A673 (cell line): ENCODE results near the gene MSI2. TPM values are rescaled to one million over a fixed set of nuclear protein-coding genes. Genes with fewer than 3 reads are reported as not detected.

Source experiments
- BruUV-seq: library from RNA; stranded (reverse); fragments of 400-500 nt; replicated peaks from 2 replicates; lab custom pipeline; 2021; lab: Mats Ljungman, UMichigan
- CTCF ChIA-PET: fragments of 300-600 bp; sonication (Branson Sonifier 250); formaldehyde crosslinking; loops from one replicate; lab custom pipeline; 2022; ENCODE audit warnings: antibody characterized with exemption; lab: Charles Lee
- POLR2A ChIA-PET: fragments of 300-600 bp; sonication (Branson Sonifier 250); formaldehyde crosslinking; loops from one replicate; lab custom pipeline; 2022; ENCODE audit warnings: antibody characterized with exemption; ENCODE audit not compliant: low non-redundant PET; lab: Charles Lee
- DNase-seq: peaks from one replicate; pipeline ENCODE4 v3.0.0-alpha.2; 2015; ENCODE audit warnings: low spot score
- H3K27ac ChIP-seq: fragments of 200-600 bp; sonication (generic); 2 replicates; pipeline ENCODE4 v1.5.1; 2016; ENCODE audit warnings: mixed run types, low read depth, mild to moderate bottlenecking, mixed read lengths, antibody characterized with exemption, low read length; ENCODE audit not compliant: poor library complexity, severe bottlenecking
- H3K27me3 ChIP-seq: fragments of 200-600 bp; sonication (generic); replicated peaks from 2 replicates; pipeline ENCODE4 v1.6.1; 2017; ENCODE audit warnings: mixed run types, low read depth, mild to moderate bottlenecking, mixed read lengths, antibody characterized with exemption, low read length; ENCODE audit not compliant: insufficient read depth, poor library complexity
- H3K36me3 ChIP-seq: fragments of 200-600 bp; sonication (generic); 2 replicates; pipeline ENCODE4 v1.6.1; 2016; ENCODE audit warnings: mixed run types, mild to moderate bottlenecking, mixed read lengths, antibody characterized with exemption, low read length; ENCODE audit not compliant: insufficient read depth, poor library complexity, severe bottlenecking
- H3K4me1 ChIP-seq: fragments of 200-600 bp; sonication (generic); 2 replicates; pipeline ENCODE4 v1.6.1; 2017; ENCODE audit warnings: mixed run types, mild to moderate bottlenecking, mixed read lengths, antibody characterized with exemption, low read length; ENCODE audit not compliant: insufficient read depth, poor library complexity, severe bottlenecking
- H3K4me3 ChIP-seq: fragments of 200-600 bp; sonication (generic); 2 replicates; pipeline ENCODE4 v1.5.1; 2016; ENCODE audit warnings: low read depth, mixed run types, mild to moderate bottlenecking, mixed read lengths, low read length; ENCODE audit not compliant: poor library complexity, severe bottlenecking
- H3K9me3 ChIP-seq: fragments of 200-600 bp; sonication (generic); 2 replicates; pipeline ENCODE4 v1.6.1; 2016; ENCODE audit warnings: mixed run types, low read depth, mild to moderate bottlenecking, mixed read lengths, antibody characterized with exemption, low read length; ENCODE audit not compliant: poor library complexity, severe bottlenecking
- CTCF ChIP-seq: fragments of 300-800, 200-600 bp; sonication (generic); conservative IDR thresholded peaks from 2 replicates; pipeline ENCODE4 v1.5.1; 2017; ENCODE audit warnings: low read depth, mild to moderate bottlenecking, antibody characterized with exemption, low read length, moderate library complexity, mixed read lengths
- EZH2 ChIP-seq: fragments of 200-600 bp; sonication (generic); IDR thresholded peaks from 2 replicates; pipeline ENCODE4 v1.6.1; 2017; ENCODE audit warnings: borderline replicate concordance, low read depth, mild to moderate bottlenecking, mixed read lengths, antibody characterized with exemption, low read length; ENCODE audit not compliant: poor library complexity, severe bottlenecking
- intact Hi-C: fragments of 100-400 bp; cut with micrococcal nuclease; formaldehyde crosslinking; loops from one replicate; pipeline ENCODE4 v1.10.0; 2022; ENCODE audit not compliant: unreplicated experiment
- total RNA-seq: library from RNA; stranded (reverse); gene quantifications from 2 replicates; pipeline ENCODE4 v1.2.3, GENCODE V29; 2021

Gene MSI2
- total RNA-seq, 1 experiment from 2014 or later = 108 TPM

GRCh38 chr17:57236686-57237299 is 19.5 kb upstream of the MSI2 start:
- Histone ChIP-seq H3K27ac (no peak overlapping the region), H3K9me3 (no peaks in the 10 kb centered on the region), H3K36me3 (no peaks in the 10 kb centered on the region), H3K4me1 (no peaks in the 10 kb centered on the region), H3K4me3 (no peak overlapping the region), H3K27me3 (no peaks in the 10 kb centered on the region)
- no TSS peak for BruUV-seq
- ChIA-PET CTCF (no interaction called here), POLR2A (no interaction called here)
- TF ChIP-seq CTCF (no peak), EZH2 (no peak)
- DNase-seq = no peak
- intact Hi-C loops = no loop called here

GRCh38 chr17:57240648-57241047 is 15.7 kb upstream of the MSI2 start:
- no peak for TF ChIP-seq CTCF
- no peak for DNase-seq
- Histone ChIP-seq H3K36me3 (no peaks in the 10 kb centered on the region), H3K4me1 (peaks cover 6% of the 10 kb centered on the region), H3K9me3 (no peaks in the 10 kb centered on the region), H3K27ac (no peak overlapping the region), H3K4me3 (no peak overlapping the region), H3K27me3 (no peaks in the 10 kb centered on the region)
- POLR2A ChIA-PET = no interaction called here
- intact Hi-C loops = loop anchor here (5.0 kb wide), 1 partner anchor 277 kb away; no protein-coding TSS in a partner anchor
- CTCF ChIA-PET = no interaction called here
- BruUV-seq = no TSS peak

- no peak overlapping the region for H3K4me3 ChIP-seq
- no peak for DNase-seq
- peaks cover 6% of the 10 kb centered on the region for H3K4me1 ChIP-seq
- CTCF ChIA-PET = no interaction called here
- POLR2A ChIA-PET = no interaction called here
- no peak for TF ChIP-seq EZH2
- TF ChIP-seq CTCF = no peak
- no peaks in the 10 kb centered on the region for H3K27me3 ChIP-seq
- H3K36me3 ChIP-seq = no peaks in the 10 kb centered on the region
- no TSS peak for BruUV-seq
- H3K9me3 ChIP-seq = no peaks in the 10 kb centered on the region
- intact Hi-C loops = loop anchor here (2.0 to 5.0 kb wide), 3 partner anchors 275 to 871 kb away; no protein-coding TSS in a partner anchor
- H3K27ac ChIP-seq = no peak overlapping the region
Measured at GRCh38 chr17:57242148-57242547, 14.2 kb upstream of the MSI2 start.
